ENCODE results near the gene IDH3A.

Gene IDH3A

GRCh38 chr15:78149068-78149804 is at the start of gene IDH3A:
IDH3A (plus strand) TSS chr15:78149362; CDS start chr15:78149404, 42 bp downstream.
- peak; percentile 99 for DNase-seq (ENCODE audit: low read depth in 1 of 2, low spot score in 1 of 2)

DNA sequence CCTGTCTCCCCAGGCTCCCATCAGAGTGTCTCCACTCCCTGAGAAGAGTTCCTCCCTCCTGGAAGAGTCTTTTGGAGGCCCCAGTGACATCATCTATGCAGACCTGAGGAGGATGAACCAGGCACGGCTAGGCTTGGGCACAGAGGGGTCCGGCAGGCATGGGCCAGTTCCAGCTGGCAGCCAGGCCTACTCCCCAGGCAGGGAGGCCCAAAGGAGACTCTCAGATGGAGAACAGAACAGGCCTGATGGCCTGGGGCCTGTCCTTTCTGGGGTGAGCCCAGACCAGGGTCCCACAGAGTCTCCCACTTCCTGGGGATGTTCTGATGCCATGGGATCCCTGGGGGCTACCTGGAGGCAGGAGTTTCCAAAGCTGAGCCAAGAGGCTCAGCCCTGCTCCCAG is 48.3 kb upstream of the IDH3A start:
- no peak for DNase-seq (ENCODE audit: low read depth in 1 of 2, low spot score in 1 of 2)

DNA sequence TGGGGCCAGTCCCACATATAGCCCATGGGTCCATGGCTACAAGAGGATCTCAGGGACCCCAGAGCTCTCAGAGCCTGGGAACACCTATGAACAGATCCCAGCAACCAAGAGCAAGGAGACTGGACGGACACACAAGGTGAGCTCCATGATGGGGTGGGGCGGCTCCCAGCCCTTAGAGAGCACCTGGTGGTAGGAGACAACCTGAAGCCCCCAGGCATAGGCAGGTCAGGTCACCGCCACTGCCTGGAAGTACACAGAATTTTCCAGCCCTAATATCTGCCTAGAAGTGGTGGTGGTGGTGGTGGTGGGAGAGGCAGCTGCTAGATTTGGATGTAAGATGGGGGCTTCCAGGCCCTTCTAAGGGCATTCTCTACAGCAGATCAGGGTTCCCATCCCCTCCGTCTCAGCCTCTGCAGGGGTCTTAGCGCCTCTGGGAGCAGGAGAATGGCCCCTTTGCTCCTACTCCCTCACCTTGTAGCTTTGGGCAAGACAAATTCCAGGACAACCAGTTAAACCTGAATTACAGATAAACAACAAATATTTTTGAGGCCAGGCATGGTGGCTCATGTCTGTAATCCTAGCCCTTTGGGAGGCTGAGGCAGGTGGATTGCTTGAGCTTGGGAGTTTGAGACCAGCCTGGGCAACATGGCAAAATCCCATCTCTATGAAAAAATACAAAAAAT is 47.6 kb upstream of the IDH3A start:
- DNase-seq (ENCODE audit: low read depth in 1 of 2, low spot score in 1 of 2), result no peak

- DNase-seq (ENCODE audit: low read depth in 1 of 2, low spot score in 1 of 2), result no peak
Observed at GRCh38 chr15:78102211-78102610, 47.0 kb upstream of the IDH3A start.

- no peak for DNase-seq (ENCODE audit: low read depth in 1 of 2, low spot score in 1 of 2)
Observed at GRCh38 chr15:78102741-78103140, 46.4 kb upstream of the IDH3A start.

GRCh38 chr15:78103406-78104118 is 45.6 kb upstream of the IDH3A start:
- DNase-seq (ENCODE audit: low read depth in 1 of 2, low spot score in 1 of 2), result peak in 1 of 2 donors; percentile 48

GRCh38 chr15:78104119-78104479 is 45.1 kb upstream of the IDH3A start:
- DNase-seq (ENCODE audit: low read depth in 1 of 2, low spot score in 1 of 2), result no peak

GRCh38 chr15:78104566-78105475 is 44.3 kb upstream of the IDH3A start:
- DNase-seq (ENCODE audit: low read depth in 1 of 2, low spot score in 1 of 2), result no peak

DNA sequence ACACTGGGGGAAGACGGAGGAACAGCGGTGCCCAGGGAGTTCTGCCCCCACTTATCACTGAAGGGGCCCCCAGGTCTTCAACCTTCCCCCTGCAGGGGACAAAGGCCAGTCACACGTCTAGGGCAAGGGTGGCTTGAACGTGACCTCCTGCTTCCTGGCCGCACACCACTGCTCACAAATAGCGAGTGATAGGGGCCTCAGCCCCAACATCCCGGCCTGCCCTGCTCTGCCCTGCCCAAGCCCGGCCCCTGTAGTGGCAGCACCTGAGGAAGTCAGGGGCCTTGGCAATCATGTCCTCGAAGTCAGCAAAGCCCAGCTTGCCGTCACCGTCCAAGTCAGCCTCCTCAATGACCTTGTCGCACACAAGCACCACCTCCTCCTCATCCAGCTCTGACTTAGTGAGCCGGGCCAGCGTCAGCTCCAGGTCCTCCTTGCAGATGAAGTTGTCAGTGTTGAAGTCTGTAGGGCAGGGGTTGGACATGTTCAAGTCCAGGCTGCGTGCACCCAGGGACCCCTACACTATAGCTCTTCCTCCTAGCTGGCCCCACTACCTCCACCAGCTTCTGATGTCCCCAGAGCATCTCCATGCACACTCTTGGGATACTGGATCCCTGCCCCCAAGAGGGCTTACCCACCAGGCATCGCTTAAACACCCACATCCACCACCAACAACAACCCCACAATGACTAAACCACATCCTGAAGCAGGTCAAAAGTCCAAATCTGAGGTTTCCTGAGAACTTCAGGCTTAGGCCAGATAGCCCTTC is 43.5 kb upstream of the IDH3A start:
- no peak for DNase-seq (ENCODE audit: low read depth in 1 of 2, low spot score in 1 of 2)

- DNase-seq (ENCODE audit: low read depth in 1 of 2, low spot score in 1 of 2), result no peak
Observed at GRCh38 chr15:78107471-78107870, 41.7 kb upstream of the IDH3A start.

DNA sequence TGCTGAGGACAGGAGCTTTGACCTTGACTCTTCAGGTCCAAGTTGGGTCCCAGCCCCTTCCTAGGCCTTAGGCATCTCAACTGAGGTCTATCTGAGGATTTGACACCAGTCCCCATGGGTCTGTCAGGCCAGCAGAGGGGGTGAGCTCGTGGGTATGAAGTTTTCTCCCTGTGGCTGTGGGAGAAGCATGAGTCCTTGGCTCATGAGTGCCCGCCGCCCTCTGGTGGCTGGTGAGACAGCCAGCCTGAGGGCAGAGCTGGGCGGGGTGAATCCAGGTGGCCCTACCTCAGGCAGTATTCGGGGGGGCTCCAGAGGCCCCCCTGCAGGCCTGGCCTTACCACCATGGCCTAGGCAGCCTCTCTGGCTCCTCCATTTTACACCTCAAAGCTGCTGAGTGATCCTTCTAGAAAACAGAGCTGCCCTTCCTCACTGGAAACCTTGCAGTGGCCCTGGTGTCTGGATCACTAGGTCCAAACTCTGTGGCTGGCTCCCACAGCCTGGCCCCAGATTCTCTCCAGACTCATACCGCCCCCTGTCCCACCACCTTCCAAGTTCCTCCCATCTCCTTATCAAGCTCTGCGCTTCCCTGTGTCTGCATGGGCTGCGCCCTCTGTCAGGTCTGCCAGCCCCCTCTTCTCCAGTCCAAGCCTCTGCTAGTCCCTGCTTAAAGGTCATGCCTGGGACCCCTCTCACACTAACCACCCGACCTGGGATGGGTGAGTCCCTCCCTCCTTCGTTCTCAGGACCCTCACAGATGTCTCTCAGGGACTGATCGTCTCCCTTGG is 40.7 kb upstream of the IDH3A start:
- peak; percentile 58 to 73 for DNase-seq (ENCODE audit: low read depth in 1 of 2, low spot score in 1 of 2)

DNA sequence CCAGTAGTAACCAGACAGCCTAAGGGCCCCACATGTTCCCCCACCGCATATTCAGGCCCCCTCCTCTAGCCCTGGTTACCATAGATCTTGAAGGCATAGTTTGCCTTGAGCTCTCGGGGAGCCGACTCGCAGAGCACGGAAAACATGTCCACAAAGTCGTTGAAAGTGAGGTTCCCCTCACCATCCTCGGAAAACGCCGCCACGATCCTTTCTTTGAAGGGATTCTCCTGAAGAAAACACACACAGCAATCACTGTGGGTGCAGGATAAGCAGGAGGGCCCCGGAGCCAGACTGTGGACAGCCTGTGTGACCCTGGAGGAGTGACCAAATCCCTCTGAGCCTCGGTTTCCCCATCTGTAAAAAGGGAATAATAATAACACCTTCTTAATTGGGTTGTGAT is 40.0 kb upstream of the IDH3A start:
- DNase-seq (ENCODE audit: low read depth in 1 of 2, low spot score in 1 of 2), result no peak

DNA sequence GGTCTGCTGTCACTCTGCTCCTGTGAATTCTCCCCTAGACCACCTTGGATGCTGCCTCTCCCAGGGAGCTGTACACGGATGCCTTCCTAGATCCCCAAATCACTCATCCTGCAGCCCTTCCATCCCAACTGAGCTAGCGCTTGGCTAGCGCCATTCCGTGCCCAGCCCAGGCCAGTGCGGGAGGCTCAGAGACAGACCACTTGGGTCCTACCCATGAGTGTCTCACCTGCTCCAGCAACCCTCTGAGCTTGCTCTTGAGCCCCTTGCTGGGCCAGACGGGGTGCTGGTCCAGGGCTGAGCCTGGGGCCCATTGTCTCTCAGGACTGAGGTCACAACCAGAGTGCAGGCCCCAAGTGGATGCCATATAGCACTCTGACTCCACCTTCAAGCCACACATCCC is 39.1 kb upstream of the IDH3A start:
- DNase-seq (ENCODE audit: low read depth in 1 of 2, low spot score in 1 of 2), result no peak

- no peak for DNase-seq (ENCODE audit: low read depth in 1 of 2, low spot score in 1 of 2)
Observed at GRCh38 chr15:78110916-78111475, 38.2 kb upstream of the IDH3A start.

- DNase-seq (ENCODE audit: low read depth in 1 of 2, low spot score in 1 of 2), result no peak
Observed at GRCh38 chr15:78111788-78112187, 37.4 kb upstream of the IDH3A start.

DNA sequence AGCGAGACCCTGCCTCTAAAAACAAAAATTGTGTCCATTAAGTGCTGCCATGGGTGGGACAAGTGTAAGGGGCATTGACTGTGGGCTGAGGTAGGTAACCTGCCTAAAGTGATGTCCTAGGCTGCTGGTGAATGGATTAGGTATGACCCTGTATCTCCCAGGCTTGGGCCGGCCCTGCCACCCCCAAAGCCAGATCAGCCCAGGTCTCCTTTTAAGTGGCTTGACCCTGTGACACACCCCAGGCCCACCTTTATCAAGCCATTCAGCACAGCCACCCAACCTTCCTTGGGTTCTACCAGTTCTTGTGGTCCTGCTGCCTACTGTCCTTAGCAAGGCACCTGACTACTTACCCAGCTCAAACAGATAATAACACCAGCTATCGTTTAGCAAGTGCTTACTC is 36.6 kb upstream of the IDH3A start:
- DNase-seq (ENCODE audit: low read depth in 1 of 2, low spot score in 1 of 2), result no peak

- no peak for DNase-seq (ENCODE audit: low read depth in 1 of 2, low spot score in 1 of 2)
Observed at GRCh38 chr15:78120523-78120922, 28.6 kb upstream of the IDH3A start.

GRCh38 chr15:78125267-78125666 is 23.9 kb upstream of the IDH3A start:
- DNase-seq (ENCODE audit: low read depth in 1 of 2, low spot score in 1 of 2), result no peak

DNA sequence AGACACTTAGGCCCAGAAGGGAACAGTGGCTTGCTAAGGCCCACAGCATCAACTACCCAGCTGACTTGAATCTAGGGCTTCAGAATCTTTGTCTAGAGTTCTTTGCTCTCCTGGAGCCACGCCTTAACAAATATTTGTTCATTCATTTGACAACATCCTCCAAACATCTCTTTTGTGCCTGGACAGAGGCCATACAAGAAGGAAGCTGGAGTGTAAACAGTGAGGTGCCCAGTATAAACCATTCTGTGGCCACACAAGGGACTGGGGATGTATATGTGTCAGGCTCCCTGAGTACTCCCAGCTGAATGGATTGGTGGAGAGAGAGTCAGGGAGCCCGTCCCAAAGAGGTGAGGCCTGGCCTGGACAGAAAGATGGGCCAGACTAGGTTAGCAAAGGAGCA is 21.3 kb upstream of the IDH3A start:
- DNase-seq (ENCODE audit: low read depth in 1 of 2, low spot score in 1 of 2), result no peak
